GM23248 (cell line): ENCODE measurements around the gene RIC1.

ENCODE experiments used
- EZH2 ChIP-seq: fragments of 200-600 bp; sonication (generic); IDR thresholded peaks from 2 replicates; pipeline ENCODE4 v1.6.1; 2018; ENCODE audit warnings: antibody characterized with exemption, mild to moderate bottlenecking; ENCODE audit not compliant: insufficient read depth, poor library complexity, severe bottlenecking
- EZH2phosphoT487 ChIP-seq: fragments of 200-600 bp; sonication (generic); IDR thresholded peaks from 2 replicates; pipeline ENCODE4 v1.6.1; 2018; ENCODE audit warnings: antibody characterized with exemption, moderate library complexity, mild to moderate bottlenecking, low read depth; ENCODE audit not compliant: insufficient read depth

DNA sequence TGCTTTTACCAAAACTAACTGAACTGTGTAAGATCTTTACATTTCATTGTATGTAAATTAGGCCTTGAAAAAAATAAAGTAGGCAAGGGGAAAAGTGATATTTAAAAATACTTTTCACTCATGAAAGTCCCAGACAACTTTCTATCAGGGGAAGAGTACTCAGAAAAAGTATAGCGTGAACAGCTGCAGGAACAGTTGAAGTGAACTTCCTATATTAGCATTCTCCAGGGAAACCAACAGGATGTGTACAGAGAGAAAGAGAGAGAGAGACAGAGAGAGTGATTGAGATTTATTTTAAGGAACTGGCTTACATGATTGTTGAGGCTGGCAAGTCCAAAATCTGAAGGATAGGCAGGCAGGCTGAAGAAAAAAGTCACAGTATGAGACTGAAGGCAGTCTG lies 162.0 kb downstream of the RIC1 start:
- TF ChIP-seq EZH2 = no peak
- no peak for TF ChIP-seq EZH2phosphoT487
